ENCODE results near the gene PDGFRA. TPM values are rescaled to one million over a fixed set of nuclear protein-coding genes. Genes with fewer than 3 reads are reported as not detected.

The PDGFRA gene
- total and polyA plus RNA-seq, 4 donors = 6.5 to 37.0 (median 7.6) TPM

DNA sequence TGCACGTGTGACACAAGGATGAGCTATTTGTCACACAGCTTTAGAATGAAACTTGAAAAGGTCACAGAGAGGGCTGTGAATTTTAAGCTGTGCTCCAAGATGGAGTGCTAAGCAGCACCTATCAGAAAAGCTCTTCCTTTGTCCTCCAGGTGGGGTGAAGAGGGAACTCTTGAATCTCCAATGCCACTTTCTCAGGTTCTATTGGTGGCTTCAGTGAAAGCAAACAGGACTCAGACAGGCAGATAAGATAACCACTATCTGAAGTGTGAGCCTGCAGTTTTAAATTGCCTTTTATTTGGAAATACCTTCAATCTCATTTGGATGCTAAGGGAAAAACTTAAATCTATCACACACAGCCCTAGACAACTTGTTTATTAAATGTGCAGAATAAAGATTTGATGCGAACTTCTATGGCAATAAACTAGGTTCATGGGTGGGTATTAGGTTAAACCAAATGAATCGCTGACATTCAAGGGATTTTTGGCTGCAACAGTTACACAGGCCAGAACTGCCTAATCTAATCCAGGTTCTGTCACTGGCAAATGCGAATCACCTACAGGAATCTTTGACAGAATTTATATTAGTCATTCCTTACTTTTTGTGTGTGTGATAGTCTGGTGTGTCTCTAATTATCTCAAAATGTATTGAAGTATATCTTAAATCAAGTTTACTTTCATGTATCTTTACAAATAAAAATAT, 13.6 kb upstream of the PDGFRA start:
- Histone ChIP-seq H3K9me3 (ENCODE audit: control insufficient read depth in 4 of 4, low read length in 3 of 4) (no peaks in the 10 kb centered on the region), H3K36me3 (ENCODE audit: control insufficient read depth in 4 of 4, insufficient read depth in 3 of 4, low read depth in 1 of 4, low read length in 3 of 4) (no peaks in the 10 kb centered on the region), H3K27me3 (ENCODE audit: control insufficient read depth in 4 of 4, insufficient read depth in 4 of 4, low read length in 3 of 4) (no peaks in the 10 kb centered on the region), H3K9ac (ENCODE audit: low read depth in 1 of 2, low read length in 2 of 2) (no peak overlapping the region), H3K27ac (ENCODE audit: low read depth in 1 of 2, low read length in 2 of 2) (no peak overlapping the region), H3K4me1 (ENCODE audit: control insufficient read depth in 4 of 4, insufficient read depth in 4 of 4, low read length in 3 of 4) (peaks cover 0 to 5% (median 4%) of the 10 kb centered on the region in 4 donors), H3K4me3 (ENCODE audit: low read depth in 1 of 3, low read length in 3 of 3) (no peak overlapping the region)
- DNase-seq (ENCODE audit: low spot score) = no peak
- TF ChIP-seq MAX (IDR thresholded peaks at IDR 0.05) (no peak), NR2F2 (IDR thresholded peaks at IDR 0.05) (no peak), HNF4A (conservative IDR thresholded peaks at IDR 0.05) (no peak), FOXA1 (IDR thresholded peaks at IDR 0.05) (no peak)
- WGBS = 82% methylated on average over 4 of the region's 4 CpGs

- H3K36me3 ChIP-seq (ENCODE audit: control insufficient read depth in 4 of 4, insufficient read depth in 3 of 4, low read depth in 1 of 4, low read length in 3 of 4) = no peaks in the 10 kb centered on the region
- DNase-seq (ENCODE audit: low spot score) = peak; percentile 68
- peaks cover 0 to 5% (median 4%) of the 10 kb centered on the region in 4 donors for H3K4me1 ChIP-seq (ENCODE audit: control insufficient read depth in 4 of 4, insufficient read depth in 4 of 4, low read length in 3 of 4)
- WGBS = under 1% methylated on average over 23 of the region's 23 CpGs
- peak overlapping the region; percentile 41 to 77 (median 56) for H3K4me3 ChIP-seq (ENCODE audit: low read depth in 1 of 3, low read length in 3 of 3)
- no peaks in the 10 kb centered on the region for H3K9me3 ChIP-seq (ENCODE audit: control insufficient read depth in 4 of 4, low read length in 3 of 4)
- H3K9ac ChIP-seq (ENCODE audit: low read depth in 1 of 2, low read length in 2 of 2) = no peak overlapping the region
- peak in 1 of 2 donors; percentile 33 for TF ChIP-seq HNF4A (conservative IDR thresholded peaks at IDR 0.05)
- TF ChIP-seq HNF4G (IDR thresholded peaks at IDR 0.05) = no peak
- no peak for TF ChIP-seq JUND (IDR thresholded peaks at IDR 0.05)
- TF ChIP-seq, protein P1, sequence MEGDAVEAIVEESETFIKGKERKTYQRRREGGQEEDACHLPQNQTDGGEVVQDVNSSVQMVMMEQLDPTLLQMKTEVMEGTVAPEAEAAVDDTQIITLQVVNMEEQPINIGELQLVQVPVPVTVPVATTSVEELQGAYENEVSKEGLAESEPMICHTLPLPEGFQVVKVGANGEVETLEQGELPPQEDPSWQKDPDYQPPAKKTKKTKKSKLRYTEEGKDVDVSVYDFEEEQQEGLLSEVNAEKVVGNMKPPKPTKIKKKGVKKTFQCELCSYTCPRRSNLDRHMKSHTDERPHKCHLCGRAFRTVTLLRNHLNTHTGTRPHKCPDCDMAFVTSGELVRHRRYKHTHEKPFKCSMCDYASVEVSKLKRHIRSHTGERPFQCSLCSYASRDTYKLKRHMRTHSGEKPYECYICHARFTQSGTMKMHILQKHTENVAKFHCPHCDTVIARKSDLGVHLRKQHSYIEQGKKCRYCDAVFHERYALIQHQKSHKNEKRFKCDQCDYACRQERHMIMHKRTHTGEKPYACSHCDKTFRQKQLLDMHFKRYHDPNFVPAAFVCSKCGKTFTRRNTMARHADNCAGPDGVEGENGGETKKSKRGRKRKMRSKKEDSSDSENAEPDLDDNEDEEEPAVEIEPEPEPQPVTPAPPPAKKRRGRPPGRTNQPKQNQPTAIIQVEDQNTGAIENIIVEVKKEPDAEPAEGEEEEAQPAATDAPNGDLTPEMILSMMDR (IDR thresholded peaks at IDR 0.05; ENCODE audit: low read depth, low read length, missing input control) = peak; percentile 93
- TF ChIP-seq RAD21 (IDR thresholded peaks at IDR 0.05) = peak; percentile 99 to 100
- TF ChIP-seq ATF3 (IDR thresholded peaks at IDR 0.05) = no peak
- TF ChIP-seq, protein P2, sequence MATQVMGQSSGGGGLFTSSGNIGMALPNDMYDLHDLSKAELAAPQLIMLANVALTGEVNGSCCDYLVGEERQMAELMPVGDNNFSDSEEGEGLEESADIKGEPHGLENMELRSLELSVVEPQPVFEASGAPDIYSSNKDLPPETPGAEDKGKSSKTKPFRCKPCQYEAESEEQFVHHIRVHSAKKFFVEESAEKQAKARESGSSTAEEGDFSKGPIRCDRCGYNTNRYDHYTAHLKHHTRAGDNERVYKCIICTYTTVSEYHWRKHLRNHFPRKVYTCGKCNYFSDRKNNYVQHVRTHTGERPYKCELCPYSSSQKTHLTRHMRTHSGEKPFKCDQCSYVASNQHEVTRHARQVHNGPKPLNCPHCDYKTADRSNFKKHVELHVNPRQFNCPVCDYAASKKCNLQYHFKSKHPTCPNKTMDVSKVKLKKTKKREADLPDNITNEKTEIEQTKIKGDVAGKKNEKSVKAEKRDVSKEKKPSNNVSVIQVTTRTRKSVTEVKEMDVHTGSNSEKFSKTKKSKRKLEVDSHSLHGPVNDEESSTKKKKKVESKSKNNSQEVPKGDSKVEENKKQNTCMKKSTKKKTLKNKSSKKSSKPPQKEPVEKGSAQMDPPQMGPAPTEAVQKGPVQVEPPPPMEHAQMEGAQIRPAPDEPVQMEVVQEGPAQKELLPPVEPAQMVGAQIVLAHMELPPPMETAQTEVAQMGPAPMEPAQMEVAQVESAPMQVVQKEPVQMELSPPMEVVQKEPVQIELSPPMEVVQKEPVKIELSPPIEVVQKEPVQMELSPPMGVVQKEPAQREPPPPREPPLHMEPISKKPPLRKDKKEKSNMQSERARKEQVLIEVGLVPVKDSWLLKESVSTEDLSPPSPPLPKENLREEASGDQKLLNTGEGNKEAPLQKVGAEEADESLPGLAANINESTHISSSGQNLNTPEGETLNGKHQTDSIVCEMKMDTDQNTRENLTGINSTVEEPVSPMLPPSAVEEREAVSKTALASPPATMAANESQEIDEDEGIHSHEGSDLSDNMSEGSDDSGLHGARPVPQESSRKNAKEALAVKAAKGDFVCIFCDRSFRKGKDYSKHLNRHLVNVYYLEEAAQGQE (IDR thresholded peaks at IDR 0.05) = no peak
- TF ChIP-seq SP1 (IDR thresholded peaks at IDR 0.05) = peak; percentile 34
- TF ChIP-seq MAX (IDR thresholded peaks at IDR 0.05) = no peak
- TF ChIP-seq FOXA1 (IDR thresholded peaks at IDR 0.05) = no peak
- TF ChIP-seq NR2F2 (IDR thresholded peaks at IDR 0.05) = peak; percentile 60
- no peak for TF ChIP-seq TAF1 (conservative IDR thresholded peaks at IDR 0.05)
- TF ChIP-seq ZBTB33 (IDR thresholded peaks at IDR 0.05) = no peak
- peak; percentile 53 to 66 for TF ChIP-seq RXRA (IDR thresholded peaks at IDR 0.05)
- H3K27me3 ChIP-seq (ENCODE audit: control insufficient read depth in 4 of 4, insufficient read depth in 4 of 4, low read length in 3 of 4) = no peaks in the 10 kb centered on the region
- H3K27ac ChIP-seq (ENCODE audit: low read depth in 1 of 2, low read length in 2 of 2) = no peak overlapping the region
These were observed 11.2 kb upstream of the PDGFRA start for GRCh38 chr4:54217642-54218495.

Measured in liver (tissue), 9 donors.